ENCODE results near the gene SULT1A1.

DNA sequence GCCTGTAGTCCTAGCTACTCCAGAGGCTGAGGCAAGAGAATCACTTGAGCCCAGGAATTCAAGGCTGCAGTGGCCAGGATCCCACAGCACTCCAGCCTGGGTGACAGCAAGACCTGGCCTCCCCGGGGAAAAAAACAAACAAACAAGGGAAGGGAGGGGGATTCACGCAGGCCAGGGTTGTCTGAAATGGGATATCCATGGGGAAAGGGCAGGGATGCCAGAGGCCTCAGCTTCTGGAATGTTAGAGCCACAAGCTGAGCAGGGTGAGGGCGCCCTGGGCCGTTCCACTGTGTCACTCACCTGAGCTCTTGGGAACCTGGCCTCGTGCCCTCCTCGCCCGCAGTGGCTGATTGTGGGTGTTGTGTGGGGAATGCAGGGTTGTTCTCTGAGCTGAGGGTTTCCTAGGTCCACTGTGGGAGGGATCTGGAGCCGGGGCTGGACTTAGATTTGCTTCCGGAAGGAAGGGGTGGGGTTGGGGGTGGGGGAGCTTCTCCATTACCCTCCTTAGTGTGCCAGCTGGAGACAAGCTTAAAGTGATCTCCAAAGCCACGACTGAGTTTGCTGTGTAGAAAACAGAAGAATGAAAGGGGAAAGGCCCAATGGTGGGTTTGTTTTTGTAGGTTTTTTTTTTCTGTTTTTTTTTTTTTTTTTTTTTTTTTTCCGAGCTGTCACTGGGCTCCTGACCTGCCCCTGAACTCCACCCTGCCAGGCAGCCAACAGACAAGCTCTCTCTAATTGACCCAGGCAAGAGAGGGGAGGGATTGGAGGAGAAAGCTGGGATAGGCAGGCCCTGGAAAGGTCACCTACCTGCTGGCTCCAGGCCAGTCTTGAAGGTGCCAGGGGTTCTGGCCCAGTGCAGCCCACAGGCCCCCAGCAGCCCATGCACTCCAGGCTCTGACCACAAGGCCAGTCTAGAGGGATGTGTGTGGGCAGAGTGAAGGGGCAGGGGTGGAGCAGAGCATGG lies at the start of gene SULT1A1:
- TF ChIP-seq SUZ12 (IDR thresholded peaks at IDR 0.05; ENCODE audit: extremely low read depth, insufficient read depth, insufficient read length): no peak
- no peak for TF ChIP-seq ZNF274 (IDR thresholded peaks at IDR 0.05; ENCODE audit: low read depth, low read length)
- TF ChIP-seq YY1 (IDR thresholded peaks at IDR 0.05; ENCODE audit: insufficient read depth, insufficient read length): no peak

Data from NT2/D1 (cell line).